Measurements from ENCODE around the gene CAMTA1.

DNA sequence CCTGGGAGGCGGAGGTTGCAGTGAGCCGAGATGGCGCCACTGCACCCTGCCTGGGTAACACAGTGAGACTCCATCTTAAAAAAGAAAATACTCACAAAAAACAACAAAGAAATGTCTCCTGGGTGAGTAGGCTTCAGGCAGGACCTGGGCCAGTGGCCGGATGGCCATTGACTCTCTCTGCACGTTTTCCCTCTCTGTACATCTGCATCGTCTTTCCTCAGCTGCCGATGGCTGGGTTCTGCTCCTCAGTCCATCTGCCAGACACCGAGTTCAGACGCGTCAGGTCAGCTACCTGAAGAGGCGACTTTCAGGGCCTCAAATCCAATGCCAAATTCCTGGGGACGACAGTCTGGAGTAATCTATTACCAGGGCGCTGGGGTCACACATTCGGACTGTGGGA, 199.3 kb downstream of the CAMTA1 start:
- no peak for TF ChIP-seq CTCF (conservative IDR thresholded peaks at IDR 0.05; ENCODE audit: low read depth, low read length)
- TF ChIP-seq EZH2 (IDR thresholded peaks at IDR 0.05; ENCODE audit: borderline replicate concordance, low read depth, low read length, poor library complexity, severe bottlenecking), result no peak

All from A673 (cell line).